ENCODE data around the gene JUND.

Gene JUND

DNA sequence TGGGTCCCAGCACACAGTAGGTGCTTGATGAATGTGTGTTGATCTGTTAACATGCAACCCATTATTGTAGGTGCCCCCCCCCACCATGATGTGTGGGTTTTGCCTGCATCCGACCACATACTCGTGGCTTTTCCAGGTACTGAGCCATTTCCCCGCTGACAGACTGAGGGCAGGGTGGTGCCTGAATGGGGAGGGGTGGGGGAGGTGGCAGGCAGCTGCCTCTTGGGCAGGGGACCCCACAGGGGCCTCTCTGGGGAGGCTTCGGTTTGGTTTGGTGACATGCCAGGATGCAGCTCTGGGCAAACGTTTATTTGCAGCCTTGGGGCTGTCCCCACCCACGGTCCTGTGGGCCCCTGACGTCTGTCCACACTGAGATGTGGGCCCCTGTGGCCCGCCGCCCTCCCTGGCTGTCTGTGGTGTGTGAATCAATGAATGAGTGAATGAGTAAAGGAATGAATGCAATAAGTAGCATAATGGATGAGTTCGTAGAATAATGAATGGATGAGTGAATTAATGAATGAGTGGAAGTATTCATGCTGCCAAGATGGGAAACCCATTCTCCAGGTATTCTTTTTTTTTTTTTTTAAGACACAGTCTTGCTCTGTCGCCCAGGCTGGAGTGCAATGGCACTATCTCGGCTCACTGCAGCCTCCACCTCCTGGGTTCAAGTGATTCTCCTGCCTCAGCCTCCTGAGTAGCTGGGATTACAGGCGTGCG, 9.0 kb upstream of the JUND start:
- peak; percentile 62 for DNase-seq (ENCODE audit: low read depth)

- no peak for DNase-seq (ENCODE audit: low read depth)
Measured at GRCh38 chr19:18289471-18290301, 8.3 kb upstream of the JUND start.

DNA sequence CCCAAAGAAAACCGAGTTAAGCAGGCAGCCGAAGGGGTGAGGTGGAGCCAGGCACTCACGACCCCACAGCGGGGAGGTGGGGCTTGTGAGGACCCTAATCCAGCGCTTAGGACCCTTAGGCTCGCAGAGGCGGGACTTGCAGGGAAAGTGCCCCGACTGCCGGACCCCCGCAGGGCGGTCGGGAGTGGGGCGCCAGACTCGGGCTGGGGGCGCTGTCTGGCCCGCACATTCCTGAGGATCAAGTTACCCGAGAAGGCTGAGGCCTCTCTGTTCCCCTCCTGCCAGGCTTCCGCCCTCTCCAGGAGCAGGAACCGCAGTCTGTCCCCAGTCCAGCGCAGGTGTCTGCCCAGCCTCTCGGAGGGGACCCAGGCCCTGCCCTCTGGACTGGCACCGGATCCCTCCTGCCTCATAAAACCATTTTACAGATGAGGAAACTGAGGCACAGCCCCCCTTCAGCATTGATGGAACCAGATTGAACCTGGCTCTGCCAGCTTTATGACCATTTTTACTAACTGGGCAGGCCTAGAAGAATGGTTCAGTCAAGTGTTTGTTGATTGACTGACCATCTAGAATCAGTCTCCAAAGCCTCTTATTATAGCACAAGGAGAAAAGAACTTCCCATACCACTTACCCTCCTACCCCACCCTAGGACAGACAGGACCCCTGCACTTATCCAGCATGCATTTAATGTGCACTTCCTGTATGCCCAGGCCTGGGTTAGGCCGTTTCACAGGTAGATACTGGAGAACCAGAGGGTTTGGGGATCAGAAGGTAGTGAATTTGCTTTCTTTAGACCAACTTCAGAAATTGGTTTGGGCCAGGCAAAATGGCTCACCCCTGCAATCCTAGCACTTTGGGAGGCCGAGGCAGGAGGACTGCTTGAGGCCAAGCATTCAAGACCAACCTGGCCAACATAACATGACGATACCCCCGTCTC, 6.7 kb upstream of the JUND start:
- DNase-seq (ENCODE audit: low read depth), result no peak

GRCh38 chr19:18286973-18287635, 5.7 kb upstream of the JUND start:
- no peak for DNase-seq (ENCODE audit: low read depth)

DNA sequence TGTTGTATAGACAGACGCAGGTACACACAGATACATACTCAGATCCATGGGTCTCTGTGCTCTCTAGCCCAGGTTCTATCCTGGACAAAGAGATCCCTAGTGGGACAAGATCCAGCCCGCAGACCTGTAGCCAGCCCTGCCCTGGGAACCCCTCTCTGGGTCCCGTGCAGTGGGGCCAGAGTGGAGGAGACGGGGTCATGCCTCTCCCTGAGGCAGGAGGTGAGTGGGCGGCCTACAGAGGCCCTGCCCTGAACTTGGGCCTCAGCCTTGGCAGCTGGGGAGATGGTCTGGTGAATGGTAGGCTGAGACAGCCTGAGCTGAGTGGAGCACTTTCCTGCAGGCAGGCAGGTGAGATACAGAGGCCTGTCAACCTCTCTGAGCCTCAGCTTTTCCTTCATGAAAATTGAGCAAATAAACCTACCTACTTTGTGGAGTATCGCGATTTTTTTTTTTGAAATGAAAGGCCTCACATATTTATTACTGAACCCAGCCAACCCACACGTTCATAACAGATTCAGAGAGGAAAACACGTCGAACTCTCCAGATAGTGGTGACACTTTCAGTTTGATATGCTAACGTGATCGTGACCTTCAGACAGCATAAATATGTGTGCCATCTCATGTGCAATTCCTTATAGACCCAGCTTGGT, 3.4 kb upstream of the JUND start:
- no peak for DNase-seq (ENCODE audit: low read depth)

DNA sequence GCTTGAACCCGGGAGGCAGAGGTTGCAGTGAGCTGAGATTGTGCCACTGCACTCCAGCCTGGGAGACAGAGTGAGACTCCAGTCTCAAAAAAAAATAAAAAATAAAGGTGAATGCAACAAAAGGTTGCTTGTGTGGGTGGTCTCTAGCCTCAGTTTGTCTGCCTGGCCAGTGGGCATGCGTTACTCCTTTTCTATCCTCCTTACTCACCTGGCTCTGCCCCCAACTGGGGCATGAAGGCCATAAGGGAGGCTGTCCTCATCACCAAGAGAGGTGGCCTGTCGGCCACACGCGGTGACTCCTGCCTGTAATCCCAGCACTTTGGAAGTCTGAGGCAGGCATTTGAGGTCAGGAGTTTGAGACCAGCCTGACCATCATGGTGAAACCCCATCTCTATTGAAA, 1.9 kb upstream of the JUND start:
- DNase-seq (ENCODE audit: low read depth), result no peak

- no peak for DNase-seq (ENCODE audit: low read depth)
Measured at GRCh38 chr19:18282788-18283141, 1.3 kb upstream of the JUND start.

GRCh38 chr19:18282021-18282787, 782 bp upstream of the JUND start:
- DNase-seq (ENCODE audit: low read depth), result no peak

- peak; percentile 74 for DNase-seq (ENCODE audit: low read depth)
Measured at GRCh38 chr19:18280247-18281081, 958 bp downstream of the JUND start.

GRCh38 chr19:18279516-18280246, 1.7 kb downstream of the JUND start:
- DNase-seq (ENCODE audit: low read depth), result peak; percentile 86

- no peak for DNase-seq (ENCODE audit: low read depth)
Measured at GRCh38 chr19:18279266-18279515, 2.2 kb downstream of the JUND start.

DNA sequence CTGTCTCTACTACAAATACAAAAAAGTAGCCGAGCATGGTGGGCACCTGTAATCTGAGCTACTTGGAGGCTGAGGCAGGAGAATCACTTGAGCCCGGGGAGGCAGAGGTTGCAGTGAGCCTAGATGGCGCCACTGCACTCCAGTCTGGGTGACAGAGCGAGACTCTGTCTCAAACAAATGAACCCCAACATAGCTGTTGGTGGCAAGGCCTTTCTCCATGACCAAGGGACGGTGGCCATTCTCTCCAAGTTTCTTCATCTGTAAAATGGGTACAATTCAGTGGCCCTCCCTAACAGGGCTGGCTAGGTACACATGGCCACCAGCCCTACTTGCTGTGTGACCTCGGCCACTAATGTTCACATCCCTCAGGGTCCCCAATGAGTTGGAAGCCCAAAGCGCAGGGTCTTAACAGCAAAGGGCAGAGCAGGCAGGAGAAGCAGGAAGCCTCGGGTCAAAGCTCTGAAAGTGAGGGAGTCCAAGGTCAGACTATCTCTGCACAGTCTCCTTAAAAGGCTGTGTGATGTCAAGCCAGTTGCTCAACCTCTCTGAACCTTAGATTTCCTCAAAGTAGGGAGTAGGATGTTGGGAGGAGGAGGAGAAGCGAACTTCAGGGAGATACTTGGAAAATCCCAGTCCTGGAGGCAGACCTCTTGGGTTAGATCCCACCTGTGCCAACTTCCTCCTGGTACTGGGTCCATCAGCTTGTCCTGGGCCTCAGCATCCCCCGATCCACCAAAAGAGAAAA, 2.7 kb downstream of the JUND start:
- peak; percentile 55 for DNase-seq (ENCODE audit: low read depth)

GRCh38 chr19:18274781-18275356, 6.6 kb downstream of the JUND start:
- DNase-seq (ENCODE audit: low read depth), result no peak

DNA sequence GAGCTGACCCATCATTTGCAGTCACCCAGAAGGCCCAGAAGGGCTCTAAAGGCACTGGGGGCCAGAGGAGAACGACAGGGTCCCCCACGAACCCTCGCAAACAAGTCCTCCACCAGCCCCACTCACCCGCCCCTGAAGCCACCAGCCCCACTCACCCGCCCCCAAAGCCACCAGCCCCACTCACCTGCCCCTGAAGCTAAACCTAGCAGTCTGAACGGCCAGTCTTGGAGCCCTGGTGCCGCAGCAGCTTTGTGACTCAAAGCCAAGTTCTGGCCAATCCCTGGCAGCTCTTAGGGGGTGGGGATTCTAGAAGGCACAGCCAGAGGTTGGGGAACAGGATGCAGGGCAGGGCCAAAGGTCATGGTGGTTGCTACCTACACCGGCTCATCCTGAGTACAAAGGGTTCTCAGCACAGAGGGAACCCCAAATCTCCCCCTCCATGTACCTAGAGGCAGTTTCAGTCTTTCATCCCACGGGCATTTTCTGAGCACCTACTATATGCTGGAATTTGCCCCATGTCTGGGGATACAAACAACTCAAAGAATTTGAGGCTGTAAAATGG, 7.1 kb downstream of the JUND start, which contains the start of gene IQCN:
IQCN (minus strand) TSS at position 234 of the 562 bp plus-strand sequence. CDS start 4,974 bp downstream, outside the sequence.
- DNase-seq (ENCODE audit: low read depth), result no peak

DNA sequence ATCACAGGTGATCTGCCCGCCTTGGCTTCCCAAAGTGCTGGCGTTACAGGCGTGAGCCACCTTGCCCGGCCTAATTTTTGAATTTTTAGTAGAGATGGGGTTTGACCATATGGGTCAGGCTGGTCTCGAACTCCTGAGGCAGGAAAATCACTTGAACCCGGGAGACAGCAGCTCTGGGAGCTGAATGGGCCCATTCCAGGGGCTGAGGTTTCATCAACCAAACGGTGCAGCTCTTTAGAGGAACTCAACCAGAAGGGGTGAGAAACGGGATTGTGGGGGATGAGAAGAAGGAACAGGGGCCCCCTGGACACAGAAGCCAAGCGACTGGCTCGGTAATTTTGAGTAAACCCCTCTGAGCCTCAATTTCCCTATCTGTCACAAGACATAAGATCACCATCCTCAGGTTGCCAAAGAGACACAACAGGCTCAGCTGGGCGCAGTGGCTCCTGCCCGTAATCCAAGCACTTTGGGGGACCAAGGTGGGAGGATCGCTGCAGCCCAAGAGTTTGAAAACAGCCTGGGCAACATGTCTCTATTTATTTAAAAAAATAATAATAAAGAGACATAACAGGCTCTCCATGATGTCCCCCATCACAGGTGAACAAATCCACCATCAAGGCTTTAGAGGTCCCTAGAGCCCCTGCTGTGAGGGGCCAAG, 7.7 kb downstream of the JUND start:
- no peak for DNase-seq (ENCODE audit: low read depth)

DNA sequence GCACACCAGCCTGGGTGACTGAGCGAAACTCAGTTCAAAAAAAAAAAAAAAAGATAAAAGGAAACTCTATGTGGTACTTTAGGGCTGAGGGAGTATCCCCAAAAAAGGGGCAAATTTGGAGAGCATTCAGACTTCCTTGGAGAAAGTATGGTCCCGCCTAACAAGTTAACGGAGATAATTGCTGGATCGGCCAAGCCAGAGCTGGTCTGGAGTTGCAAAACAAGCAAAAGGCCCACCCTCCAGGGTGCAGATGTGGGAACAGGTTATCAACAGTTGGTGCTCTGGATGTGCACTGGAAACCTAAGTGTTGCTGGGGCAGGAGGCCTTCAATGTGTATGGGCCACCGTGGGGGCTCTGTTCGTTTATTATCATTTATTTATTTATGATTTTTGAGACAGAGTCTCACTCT, 10.0 kb downstream of the JUND start:
- DNase-seq (ENCODE audit: low read depth), result no peak

DNA sequence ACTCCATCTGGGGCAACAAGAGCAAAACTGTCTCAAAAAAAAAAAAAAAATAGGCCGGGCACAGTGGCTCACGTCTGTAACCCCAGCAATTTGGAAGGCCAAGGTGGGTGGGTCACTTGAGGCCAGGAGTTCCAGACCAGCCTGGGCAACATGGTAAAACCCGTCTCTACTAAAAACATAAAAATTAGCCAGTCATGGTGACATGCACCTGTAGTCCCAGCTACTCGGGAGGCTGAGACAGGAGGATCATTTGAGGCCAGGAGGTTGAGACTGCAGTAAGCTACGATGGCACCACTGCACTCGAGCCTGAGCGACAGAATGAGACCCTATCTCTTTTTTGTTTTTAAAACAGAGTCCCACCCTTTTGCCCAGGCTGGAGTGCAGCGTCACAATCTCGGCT, 11.1 kb downstream of the JUND start:
- DNase-seq (ENCODE audit: low read depth), result no peak
